Esophagus muscularis mucosa (tissue), 4 donors: ENCODE data around the gene DIP2C.
"Not testable (repeated sequence)": the region's sequence is repeated elsewhere in the genome, so short reads cannot be mapped to it uniquely, and the experiment has no call there.

Source experiments
- CTCF ChIP-seq, 3 experiments: fragments of 200-600 bp in 2 of 3; fragments of 450-650 bp in 1 of 3; sonication (generic) in 2 of 3; IDR thresholded peaks; one replicate each; pipeline ENCODE4 v1.5.1; 2017 to 2019; ENCODE audit warnings: antibody characterized with exemption in 3 of 3, mild to moderate bottlenecking in 2 of 3, moderate library complexity in 1 of 3
- EP300 ChIP-seq: sonication (generic); formaldehyde crosslinking; IDR thresholded peaks from one replicate; pipeline ENCODE4 v1.6.1; 2017; ENCODE audit warnings: antibody characterized with exemption
- POLR2A ChIP-seq: fragments of 450-650 bp; IDR thresholded peaks from one replicate; pipeline ENCODE4 v1.6.1; 2017; ENCODE audit warnings: antibody characterized with exemption, moderate library complexity, mild to moderate bottlenecking, low read depth
- POLR2AphosphoS5 ChIP-seq, 2 donors: sonication (generic); formaldehyde crosslinking; IDR thresholded peaks; one replicate each; pipeline ENCODE4 v1.6.1; 2017; ENCODE audit warnings: antibody characterized with exemption in 2 of 2

- TF ChIP-seq CTCF (IDR thresholded peaks at IDR 0.05); POLR2AphosphoS5 (IDR thresholded peaks at IDR 0.05); POLR2A; EP300: not testable (repeated sequence)
Observed at GRCh38 chr10:265816-266588, 423.5 kb downstream of the DIP2C start.
